Cerebellar nuclear complex (tissue), 1 donor: ENCODE measurements around the gene PORCN.
"Not testable (repeated sequence)": the region's sequence is repeated elsewhere in the genome, so short reads cannot be mapped to it uniquely, and the experiment has no call there.

ENCODE experiments used
- DNase-seq, 2 experiments: peaks; one replicate each; lab custom pipeline; 2025; lab: John Stamatoyannopoulos, UW

PORCN gene

DNA sequence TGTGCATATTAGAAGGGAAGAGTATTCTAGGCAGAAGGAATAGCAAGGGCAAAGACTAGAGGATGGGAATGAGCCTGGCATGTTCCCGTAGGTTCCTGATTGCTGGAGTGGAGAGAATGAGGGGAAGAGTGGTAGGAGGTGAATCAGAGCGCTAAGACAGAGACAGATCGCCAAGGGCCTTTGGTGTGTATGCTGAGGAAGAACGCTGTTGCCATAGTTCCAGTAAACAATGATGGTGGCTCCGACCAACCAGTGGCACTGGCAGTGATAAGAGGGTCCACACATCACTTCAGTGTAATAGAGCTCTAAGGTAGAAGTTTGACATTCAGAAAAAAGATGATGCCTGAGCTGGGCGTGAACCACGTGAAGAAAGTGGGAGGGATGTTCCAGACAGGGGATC, 31.7 kb downstream of the PORCN start:
- no peak for DNase-seq

DNA sequence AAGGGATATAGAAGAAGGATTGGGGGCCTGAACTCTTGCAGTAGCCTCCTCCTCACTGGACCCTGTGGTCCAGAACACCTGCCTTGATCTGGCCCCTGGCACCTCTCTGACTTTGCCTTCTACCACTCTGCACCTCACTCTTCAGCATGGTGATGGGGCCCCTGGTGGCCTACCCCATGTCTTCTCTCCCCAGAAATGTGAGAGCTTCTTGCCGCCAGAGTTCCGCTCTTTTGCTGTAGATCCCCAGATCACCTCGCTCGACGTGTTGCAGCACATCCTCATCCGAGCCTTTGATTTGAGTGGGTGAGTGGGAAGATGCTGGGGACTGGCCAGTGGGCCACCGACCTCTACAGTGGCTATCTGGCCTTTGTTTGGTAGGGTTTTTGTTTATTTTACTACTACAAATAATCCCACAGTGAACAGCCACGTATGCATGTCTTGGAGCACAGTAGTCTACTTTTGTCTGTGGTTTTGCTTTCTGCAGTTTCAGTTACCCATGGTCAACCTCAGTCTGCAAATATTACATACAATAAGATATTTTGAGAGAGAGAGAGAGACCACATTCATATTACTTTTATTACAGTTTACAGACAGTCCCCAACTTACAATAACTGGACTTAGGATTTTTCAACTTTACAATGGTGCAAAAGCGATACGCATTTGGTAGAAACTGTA, 32.5 kb downstream of the PORCN start:
- DNase-seq = no peak

DNA sequence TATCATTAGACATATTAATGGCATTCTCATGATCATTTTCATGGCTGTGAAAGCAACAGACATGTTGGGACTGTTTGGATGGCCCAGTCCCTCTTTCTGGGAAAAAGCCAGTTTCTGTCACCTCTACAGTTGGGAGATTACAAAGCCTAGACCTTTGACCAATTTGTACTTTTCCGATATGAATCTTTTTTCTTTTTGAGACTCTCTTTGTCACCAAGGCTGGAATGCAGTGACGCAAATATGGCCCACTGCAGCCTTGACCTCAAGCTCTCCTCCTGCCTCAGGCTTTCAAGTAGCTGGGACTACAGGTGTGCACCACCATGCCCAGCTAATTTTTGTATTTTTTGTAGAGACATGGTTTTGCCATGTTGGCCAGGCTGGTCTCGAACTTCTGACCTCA, 40.1 kb downstream of the PORCN start:
- no peak for DNase-seq

DNA sequence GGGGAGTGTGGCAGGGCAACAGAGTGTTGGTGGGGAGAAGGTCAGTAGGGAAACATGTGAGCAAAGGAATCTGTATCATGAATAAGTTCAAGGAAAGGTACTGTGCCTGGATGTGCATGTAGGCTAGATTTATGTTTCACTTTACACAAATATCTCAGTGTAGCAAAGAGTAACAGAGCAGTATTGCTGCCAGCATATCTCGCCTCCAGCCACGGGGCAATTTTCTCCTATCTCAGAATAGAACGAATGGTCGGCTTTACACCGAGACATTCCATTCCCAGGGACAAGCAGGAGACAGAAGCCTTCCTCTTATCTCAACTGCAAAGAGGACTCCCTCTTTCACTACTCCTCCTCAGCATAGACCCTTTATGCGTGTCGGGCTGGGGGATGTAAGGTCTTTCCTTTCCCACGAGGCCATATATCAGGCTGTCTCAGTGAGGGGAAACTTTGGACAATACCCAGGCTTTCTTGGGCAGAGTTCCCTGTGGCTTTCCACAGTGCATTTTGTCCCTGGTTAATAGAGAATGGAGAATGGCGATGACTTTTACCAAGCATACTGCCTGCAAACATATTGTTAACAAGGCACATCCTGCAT, 47.0 kb downstream of the PORCN start:
- DNase-seq = not testable (repeated sequence)

DNA sequence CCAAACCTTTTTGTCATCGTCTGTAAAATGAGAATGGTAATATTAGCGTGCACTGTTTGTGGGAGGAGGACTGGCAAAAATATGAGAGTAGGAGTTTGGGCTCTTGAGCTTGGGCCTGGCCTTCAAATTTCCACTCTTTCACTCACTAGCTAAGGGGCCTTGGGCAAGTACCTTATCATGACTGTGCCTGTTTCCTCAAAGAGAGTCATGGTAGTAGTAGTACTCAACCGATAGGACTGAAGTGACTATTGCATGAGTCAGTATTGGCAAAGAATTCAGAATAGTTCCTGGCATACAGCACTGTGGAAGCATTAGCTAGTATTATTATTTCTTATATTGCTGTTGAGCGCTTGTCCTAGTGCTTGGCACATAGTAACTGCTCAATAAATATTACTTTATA, 49.5 kb downstream of the PORCN start:
- no peak for DNase-seq

DNA sequence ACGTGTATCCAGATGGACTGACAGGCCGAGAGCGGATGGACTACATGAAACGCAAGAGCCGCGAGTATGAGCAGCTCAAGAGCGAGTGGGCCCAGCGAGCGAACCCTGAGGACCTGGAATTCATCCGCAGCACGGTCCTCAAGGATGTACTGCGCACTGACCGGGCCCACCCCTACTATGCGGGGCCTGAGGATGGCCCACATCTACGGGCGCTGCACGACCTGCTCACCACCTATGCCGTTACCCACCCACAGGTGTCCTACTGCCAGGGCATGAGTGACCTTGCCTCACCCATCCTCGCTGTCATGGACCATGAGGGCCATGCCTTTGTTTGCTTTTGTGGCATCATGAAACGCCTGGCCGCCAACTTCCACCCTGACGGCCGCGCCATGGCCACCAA, 50.8 kb downstream of the PORCN start:
- DNase-seq = no peak

DNA sequence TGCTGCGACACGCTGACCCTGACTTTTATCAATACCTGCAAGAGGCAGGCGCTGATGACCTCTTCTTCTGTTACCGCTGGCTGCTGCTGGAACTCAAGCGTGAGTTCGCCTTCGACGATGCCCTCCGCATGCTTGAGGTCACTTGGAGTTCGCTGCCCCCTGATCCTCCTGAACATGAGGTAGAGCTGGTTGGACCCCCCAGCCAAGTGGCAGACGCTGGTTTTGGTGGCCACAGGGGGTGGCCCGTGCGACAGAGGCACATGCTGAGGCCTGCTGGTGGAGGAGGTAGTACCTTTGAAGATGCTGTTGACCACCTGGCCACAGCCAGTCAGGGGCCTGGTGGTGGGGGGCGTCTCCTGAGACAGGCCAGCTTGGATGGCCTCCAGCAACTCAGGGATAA, 51.3 kb downstream of the PORCN start:
- no peak for DNase-seq

DNA sequence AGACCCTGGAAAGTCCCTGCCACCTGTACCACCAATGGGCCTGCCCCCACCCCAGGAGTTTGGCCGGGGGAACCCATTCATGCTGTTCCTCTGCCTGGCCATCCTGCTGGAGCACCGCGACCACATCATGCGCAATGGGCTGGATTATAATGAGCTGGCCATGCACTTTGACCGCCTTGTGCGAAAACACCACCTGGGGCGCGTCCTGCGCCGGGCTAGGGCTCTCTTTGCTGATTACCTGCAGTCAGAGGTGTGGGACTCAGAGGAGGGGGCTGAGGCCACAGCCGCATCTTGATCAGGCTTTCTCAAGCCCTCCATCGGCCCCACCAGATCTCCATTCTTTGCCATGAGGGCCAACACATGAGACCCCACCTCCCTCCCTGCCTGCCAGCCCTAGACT, 51.9 kb downstream of the PORCN start:
- DNase-seq = no peak

DNA sequence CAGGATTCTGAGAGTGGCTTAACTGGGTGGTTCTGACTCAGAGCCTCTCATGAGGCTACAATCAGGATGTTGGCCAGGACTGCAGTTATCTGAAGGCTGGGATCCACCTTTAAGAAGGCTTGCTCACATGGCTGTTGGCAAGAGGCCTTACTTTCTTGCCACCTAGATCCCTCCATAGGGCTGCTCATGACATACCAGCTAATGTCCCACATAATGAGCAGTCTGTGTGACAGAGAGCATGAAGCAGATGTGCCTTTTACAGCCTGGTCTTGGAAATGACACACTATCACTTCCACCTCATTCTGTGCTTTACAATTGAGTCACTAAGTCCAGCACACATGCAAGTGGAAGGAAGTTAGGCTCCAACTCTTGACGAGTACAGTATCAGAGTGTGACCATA, 61.2 kb downstream of the PORCN start:
- DNase-seq = no peak
